Cardiac muscle cell (in vitro differentiated cells and primary cell): ENCODE results near the gene CDSN. TPM values are rescaled to one million over a fixed set of nuclear protein-coding genes. Genes with fewer than 3 reads are reported as not detected.

ENCODE experiments used
- DNase-seq, 2 donors: peaks; one replicate each; pipeline versions ENCODE4 v3.0.0 to v3.0.0-alpha.2; 2010 to 2017; ENCODE audit warnings: low read depth in 1 of 2, low spot score in 1 of 2
- H3K27ac ChIP-seq: fragments of 200-600 bp; sonication (generic); 2 replicates; pipeline ENCODE4 v1.5.1; 2016
- H3K27me3 ChIP-seq: fragments of 200-600 bp; sonication (generic); 2 replicates; pipeline ENCODE4 v1.6.0; 2016; ENCODE audit warnings: control low read depth
- H3K36me3 ChIP-seq: fragments of 200-600 bp; sonication (generic); 2 replicates; pipeline ENCODE4 v1.5.1; 2016; ENCODE audit warnings: control low read depth
- H3K4me1 ChIP-seq: fragments of 200-600 bp; sonication (generic); 2 replicates; pipeline ENCODE4 v1.8.1; 2017; ENCODE audit warnings: low read depth, mild to moderate bottlenecking, mixed run types
- H3K4me3 ChIP-seq: fragments of 200-600 bp; sonication (generic); 2 replicates; pipeline ENCODE4 v1.5.1; 2016; ENCODE audit warnings: mild to moderate bottlenecking
- H3K9me3 ChIP-seq: fragments of 200-600 bp; sonication (generic); 2 replicates; pipeline ENCODE4 v1.5.1; 2017; ENCODE audit warnings: low read depth, mild to moderate bottlenecking, control low read depth
- CTCF ChIP-seq: IDR thresholded peaks from 2 replicates; pipeline ENCODE4 v1.5.1; 2012; ENCODE audit warnings: low read depth, mild to moderate bottlenecking, low read length
- polyA plus RNA-seq: library from polyadenylated mRNA; unstranded; fragments of >200 nt; fragmentation: Nextera tagmentation; extraction: Ambion mirVana; gene quantifications from 2 replicates; pipeline ENCODE4 v1.2.1, GENCODE V29; 2016
- total RNA-seq: library from RNA; depleted of rRNA; stranded (reverse); fragments of >200 nt; gene quantifications from 2 replicates; pipeline ENCODE4 v1.2.3, GENCODE V29; 2016

Gene CDSN
- total and polyA plus RNA-seq, 2 experiments from 2014 or later = not detected

GRCh38 chr6:31083742-31084354, 36.4 kb downstream of the CDSN start:
- peak; percentile 30 for TF ChIP-seq CTCF
- peak; percentile 49 to 75 for DNase-seq
- Histone ChIP-seq H3K27me3 (no peaks in the 10 kb centered on the region), H3K36me3 (no peaks in the 10 kb centered on the region), H3K9me3 (no peaks in the 10 kb centered on the region), H3K4me3 (no peak overlapping the region), H3K27ac (no peak overlapping the region), H3K4me1 (peaks cover 3% of the 10 kb centered on the region)

- Histone ChIP-seq H3K9me3 (no peaks in the 10 kb centered on the region), H3K27me3 (no peaks in the 10 kb centered on the region), H3K4me3 (no peak overlapping the region), H3K4me1 (peaks cover 3% of the 10 kb centered on the region), H3K27ac (no peak overlapping the region), H3K36me3 (no peaks in the 10 kb centered on the region)
- no peak for DNase-seq
- TF ChIP-seq CTCF = no peak
These were observed 38.4 kb downstream of the CDSN start for GRCh38 chr6:31081872-31082271.

GRCh38 chr6:31079656-31080261, 40.5 kb downstream of the CDSN start:
- Histone ChIP-seq H3K27ac (no peak overlapping the region), H3K36me3 (no peaks in the 10 kb centered on the region), H3K4me1 (no peaks in the 10 kb centered on the region), H3K9me3 (no peaks in the 10 kb centered on the region), H3K27me3 (no peaks in the 10 kb centered on the region), H3K4me3 (no peak overlapping the region)
- peak; percentile 73 to 80 for DNase-seq
- peak; percentile 84 for TF ChIP-seq CTCF

GRCh38 chr6:31076611-31077010, 43.6 kb downstream of the CDSN start:
- TF ChIP-seq CTCF = no peak
- DNase-seq = no peak
- no peaks in the 10 kb centered on the region for H3K4me1 ChIP-seq
- no peaks in the 10 kb centered on the region for H3K27me3 ChIP-seq
- no peaks in the 10 kb centered on the region for H3K36me3 ChIP-seq
- no peak overlapping the region for H3K4me3 ChIP-seq
- H3K27ac ChIP-seq = no peak overlapping the region
- no peaks in the 10 kb centered on the region for H3K9me3 ChIP-seq

GRCh38 chr6:31075528-31075927, 44.7 kb downstream of the CDSN start:
- H3K9me3 ChIP-seq = no peaks in the 10 kb centered on the region
- H3K27ac ChIP-seq = no peak overlapping the region
- TF ChIP-seq CTCF = no peak
- no peaks in the 10 kb centered on the region for H3K27me3 ChIP-seq
- peak in 1 of 2 donors; percentile 42 for DNase-seq
- no peak overlapping the region for H3K4me3 ChIP-seq
- no peaks in the 10 kb centered on the region for H3K36me3 ChIP-seq
- no peaks in the 10 kb centered on the region for H3K4me1 ChIP-seq
